Stromal cell of bone marrow (primary cell): ENCODE data around the gene COL4A2.

ENCODE experiments used
- DNase-seq: peaks from one replicate; pipeline ENCODE4 v3.0.0-alpha.2; 2012; ENCODE audit warnings: low read depth

COL4A2 gene

GRCh38 chr13:110419946-110420345 is 112.9 kb downstream of the COL4A2 start:
- no peak for DNase-seq

DNA sequence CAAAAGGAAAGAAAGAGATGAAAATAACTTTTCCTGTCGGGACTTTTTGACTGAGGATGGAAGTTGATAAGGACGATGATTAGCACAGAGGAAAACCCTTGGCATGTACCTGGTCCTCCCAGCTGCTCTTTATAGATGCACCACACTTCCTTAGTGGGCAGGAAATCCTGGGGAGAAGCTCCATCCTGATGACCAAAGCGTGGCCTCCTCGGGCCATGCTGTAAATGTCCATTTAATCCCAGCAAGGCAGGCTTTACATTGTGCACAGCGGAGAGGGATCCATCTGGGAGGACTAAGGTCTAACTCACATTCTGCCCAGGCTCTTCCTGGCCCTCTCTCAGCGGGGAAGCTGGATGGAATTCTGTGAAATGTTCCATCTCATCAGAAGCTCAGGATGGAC is 113.5 kb downstream of the COL4A2 start:
- DNase-seq: no peak

GRCh38 chr13:110421061-110421460 is 114.0 kb downstream of the COL4A2 start:
- DNase-seq: no peak

DNA sequence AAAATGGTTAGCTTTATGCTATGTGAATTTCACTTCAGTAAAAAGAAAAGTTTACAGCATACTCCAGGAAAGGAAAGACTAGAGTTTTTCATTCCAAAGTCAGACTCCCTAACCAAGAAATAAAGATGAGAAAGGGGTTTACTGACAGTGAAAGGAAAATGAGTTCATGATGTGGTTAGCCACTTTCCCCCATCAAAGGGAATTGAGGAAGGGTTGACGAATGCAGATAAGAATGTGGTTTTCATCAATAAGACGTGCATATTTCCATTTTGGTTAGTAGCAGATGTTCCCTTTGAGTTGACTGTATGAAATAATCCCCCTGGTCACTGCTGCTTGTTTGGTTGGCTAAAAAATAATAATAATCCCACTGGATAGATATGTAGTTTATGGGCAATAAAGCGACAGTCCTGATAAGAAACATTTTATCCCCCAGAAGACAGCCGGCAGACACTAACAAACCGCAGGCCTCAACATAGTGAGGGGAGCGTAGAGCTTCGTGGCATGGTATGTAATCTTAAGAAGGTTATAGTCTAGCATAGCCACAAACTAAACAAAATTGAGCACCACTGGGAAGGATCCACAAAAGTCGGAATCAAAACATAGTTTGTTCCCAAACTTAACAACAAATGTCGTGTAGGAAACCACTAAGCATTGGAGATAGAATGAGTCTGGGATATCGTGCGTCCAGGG is 114.8 kb downstream of the COL4A2 start:
- no peak for DNase-seq

- no peak for DNase-seq
These were observed 116.0 kb downstream of the COL4A2 start for GRCh38 chr13:110422913-110423688.

GRCh38 chr13:110423689-110424302 is 116.7 kb downstream of the COL4A2 start:
- no peak for DNase-seq

GRCh38 chr13:110424569-110425443 is 117.7 kb downstream of the COL4A2 start:
- no peak for DNase-seq

DNA sequence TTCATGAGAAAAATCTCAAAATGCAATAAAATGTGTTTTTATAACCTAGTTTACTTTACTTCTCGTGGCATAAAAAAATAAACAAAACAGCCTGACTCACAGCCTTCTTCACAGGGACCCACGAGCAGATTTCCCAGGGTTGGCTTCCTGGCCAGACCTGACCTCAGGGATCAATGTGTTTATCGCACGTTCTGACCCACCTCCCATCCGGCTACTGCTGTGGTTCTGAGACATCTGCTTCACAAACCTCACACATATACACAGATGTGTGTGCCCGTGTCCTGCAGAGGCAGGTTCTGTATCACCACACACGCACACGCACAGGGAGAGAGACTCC is 118.3 kb downstream of the COL4A2 start:
- DNase-seq: no peak

- no peak for DNase-seq
These were observed 119.7 kb downstream of the COL4A2 start for GRCh38 chr13:110426735-110427134.

DNA sequence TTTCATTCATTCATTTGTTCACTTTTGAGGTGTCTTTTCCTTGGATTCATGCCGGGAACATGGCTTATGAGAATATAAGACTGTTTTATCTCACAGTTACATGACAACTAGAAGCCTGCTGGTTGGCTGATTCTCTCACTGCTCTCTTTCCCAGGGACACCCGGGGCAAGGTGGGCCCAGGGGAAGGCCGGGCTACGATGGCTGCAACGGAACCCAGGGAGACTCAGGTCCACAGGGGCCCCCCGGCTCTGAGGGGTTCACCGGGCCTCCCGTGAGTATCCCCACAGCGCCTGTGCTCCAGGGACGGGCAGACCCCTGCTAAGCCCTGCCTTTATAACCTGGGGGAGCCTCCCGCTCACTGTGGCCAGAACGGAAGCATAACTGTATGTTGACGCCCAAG is 121.2 kb downstream of the COL4A2 start:
- DNase-seq: no peak

DNA sequence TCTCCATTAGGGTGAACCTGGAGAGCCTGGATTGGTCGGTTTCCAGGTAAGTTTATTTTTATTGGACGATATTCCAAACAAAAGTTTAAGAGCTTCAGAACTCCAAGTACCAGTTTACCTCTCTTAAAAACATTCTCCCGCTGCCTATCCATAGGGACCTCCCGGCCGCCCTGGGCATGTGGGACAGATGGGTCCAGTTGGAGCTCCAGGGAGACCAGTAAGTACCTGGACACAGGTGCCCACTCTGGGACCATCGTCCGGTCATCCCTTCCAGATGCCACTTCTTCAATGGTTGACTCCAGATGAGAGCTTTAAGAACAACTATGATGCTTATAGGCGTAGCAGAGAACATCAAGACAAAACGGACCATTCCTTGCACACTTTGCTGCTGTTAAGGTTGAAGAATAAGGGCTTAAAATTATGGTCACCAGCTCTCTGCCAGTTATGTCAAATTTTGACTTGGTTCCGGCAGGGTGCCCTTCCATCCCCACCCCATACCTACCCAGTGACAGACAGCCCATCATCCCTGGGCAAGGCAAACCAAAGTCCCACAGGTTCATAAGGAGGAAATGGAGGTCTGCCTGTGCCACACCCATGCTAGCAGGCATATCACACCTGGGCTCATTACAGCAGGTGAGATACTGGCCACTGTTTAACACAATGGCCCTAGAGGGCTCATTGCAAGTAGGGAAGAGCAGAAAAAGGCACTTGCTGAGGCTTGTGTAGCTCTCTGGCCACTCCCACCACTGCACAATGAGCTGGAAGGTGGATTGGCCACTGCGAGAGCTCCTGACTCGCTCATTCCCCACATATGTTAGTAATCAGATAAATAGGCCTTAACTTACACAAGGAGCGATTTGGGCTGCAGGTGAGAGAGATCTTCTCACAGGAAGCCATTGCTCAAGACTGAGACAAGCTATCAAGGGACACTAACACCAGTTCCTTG is 123.6 kb downstream of the COL4A2 start:
- DNase-seq: no peak

GRCh38 chr13:110431425-110432294 is 124.6 kb downstream of the COL4A2 start:
- no peak for DNase-seq

- no peak for DNase-seq
These were observed 125.4 kb downstream of the COL4A2 start for GRCh38 chr13:110432522-110432921.

- DNase-seq: no peak
These were observed 125.9 kb downstream of the COL4A2 start for GRCh38 chr13:110433014-110433413.

- DNase-seq: no peak
These were observed 127.5 kb downstream of the COL4A2 start for GRCh38 chr13:110434629-110435028.

DNA sequence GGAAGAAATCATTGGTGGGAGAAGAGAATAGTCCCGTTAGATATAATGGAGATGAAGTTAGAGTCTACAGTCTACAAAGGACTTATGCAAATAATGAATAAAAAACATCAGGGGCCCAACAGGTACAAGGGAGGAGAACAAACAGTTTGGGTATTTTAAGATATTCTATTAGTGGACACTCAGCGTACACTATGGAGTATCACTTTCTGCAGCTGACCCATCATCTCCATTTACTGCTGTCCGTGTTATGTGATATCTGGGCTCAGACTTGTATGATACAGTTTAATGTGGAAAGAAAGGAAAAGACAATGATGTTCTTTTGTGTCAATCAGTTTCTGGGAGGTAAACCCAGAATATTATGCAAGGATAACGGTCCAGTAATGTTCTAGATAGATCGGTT is 128.2 kb downstream of the COL4A2 start:
- DNase-seq: no peak

GRCh38 chr13:110436276-110436675 is 129.2 kb downstream of the COL4A2 start:
- peak; percentile 50 for DNase-seq

- no peak for DNase-seq
These were observed 129.8 kb downstream of the COL4A2 start for GRCh38 chr13:110436786-110437370.

GRCh38 chr13:110438211-110438610 is 131.1 kb downstream of the COL4A2 start:
- no peak for DNase-seq

DNA sequence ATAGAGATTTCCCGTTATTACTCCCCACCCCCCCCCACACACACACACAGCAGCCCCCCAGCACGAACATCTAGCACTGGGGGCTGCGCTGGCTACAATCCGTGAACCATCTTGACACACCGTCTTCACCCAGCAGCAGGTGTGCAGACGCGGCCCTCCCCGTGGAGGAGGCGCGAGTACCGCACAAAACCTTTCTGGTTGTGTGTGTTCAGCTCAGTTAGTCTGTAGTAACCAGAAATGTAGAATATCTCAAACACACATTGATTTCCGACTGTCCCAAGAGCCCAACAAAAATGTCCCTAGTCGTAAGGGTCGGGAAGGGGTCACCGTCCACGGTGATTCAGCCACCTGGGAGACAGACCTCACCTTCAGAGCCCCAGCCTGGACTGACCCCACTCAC is 131.7 kb downstream of the COL4A2 start:
- DNase-seq: no peak
